Measurements from ENCODE around the gene DDAH2. TPM values are rescaled to one million over a fixed set of nuclear protein-coding genes. Genes with fewer than 3 reads are reported as not detected.

Gene DDAH2
- total RNA-seq, 6 donors from 2014 or later = 46.6 to 157 (median 83.7) TPM

GRCh38 chr6:31765910-31766794 lies 37.1 kb upstream of the DDAH2 start:
- no peaks in the 10 kb centered on the region for H3K9me3 ChIP-seq
- no peak overlapping the region for H3K27ac ChIP-seq
- H3K4me3 ChIP-seq = peak overlapping the region in 2 of 4 donors; percentile 9 to 18
- H3K4me1 ChIP-seq = peaks cover 0 to 9% (median 7%) of the 10 kb centered on the region in 4 donors
- WGBS, 2 donors = 56 to 69% methylated on average over 35 to 42 of the region's 42 CpGs
- ATAC-seq (ENCODE audit: low FRiP score in 2 of 2) (peak in 1 of 2 donors; percentile 58), DNase-seq (peak in 1 of 2 donors; percentile 84)
- H3K27me3 ChIP-seq = no peaks in the 10 kb centered on the region
- TF ChIP-seq EP300 (IDR thresholded peaks at IDR 0.05) (no peak), POLR2A (IDR thresholded peaks at IDR 0.05) (no peak), CTCF (IDR thresholded peaks at IDR 0.05) (no peak), POLR2AphosphoS5 (IDR thresholded peaks at IDR 0.05) (no peak)
- no peaks in the 10 kb centered on the region for H3K36me3 ChIP-seq

- TF ChIP-seq POLR2AphosphoS5 (IDR thresholded peaks at IDR 0.05) = no peak
- TF ChIP-seq EP300 (IDR thresholded peaks at IDR 0.05) = no peak
- no peak for TF ChIP-seq POLR2A (IDR thresholded peaks at IDR 0.05)
- TF ChIP-seq CTCF (IDR thresholded peaks at IDR 0.05) = no peak
- WGBS, 2 donors = 73 to 83% methylated on average over 9 of the region's 9 CpGs
- H3K27me3 ChIP-seq = no peaks in the 10 kb centered on the region
- peaks cover 0 to 9% (median 7%) of the 10 kb centered on the region in 4 donors for H3K4me1 ChIP-seq
- DNase-seq (peak in 1 of 2 donors; percentile 63), ATAC-seq (ENCODE audit: low FRiP score in 2 of 2) (no peak)
- no peaks in the 10 kb centered on the region for H3K36me3 ChIP-seq
- no peak overlapping the region for H3K4me3 ChIP-seq
- H3K9me3 ChIP-seq = no peaks in the 10 kb centered on the region
- no peak overlapping the region for H3K27ac ChIP-seq
Observed at GRCh38 chr6:31765559-31765909, 36.4 kb upstream of the DDAH2 start.

- Histone ChIP-seq H3K9me3 (no peaks in the 10 kb centered on the region), H3K27me3 (no peaks in the 10 kb centered on the region), H3K4me3 (no peak overlapping the region), H3K4me1 (peaks cover 0 to 7% (median 6%) of the 10 kb centered on the region in 4 donors), H3K36me3 (no peaks in the 10 kb centered on the region), H3K27ac (peak overlapping the region in 1 of 4 donors; percentile 3)
- TF ChIP-seq POLR2AphosphoS5 (IDR thresholded peaks at IDR 0.05) (no peak), EP300 (IDR thresholded peaks at IDR 0.05) (no peak), POLR2A (IDR thresholded peaks at IDR 0.05) (no peak), CTCF (IDR thresholded peaks at IDR 0.05) (no peak)
- no peak for DNase-seq
- 78 to 83% methylated on average over 4 of the region's 4 CpGs for WGBS, 2 donors
- ATAC-seq (ENCODE audit: low FRiP score in 2 of 2) = no peak
Observed at GRCh38 chr6:31764198-31764597, 35.1 kb upstream of the DDAH2 start.

- H3K27ac ChIP-seq = peak overlapping the region in 3 of 4 donors; percentile 9 to 57 (median 18)
- ATAC-seq (ENCODE audit: low FRiP score in 2 of 2) = peak in 1 of 2 donors; percentile 64
Observed at GRCh38 chr6:31763619-31763940, 34.5 kb upstream of the DDAH2 start.

More at GRCh38 chr6:31763619-31763940, 34.5 kb upstream of the DDAH2 start:
- Histone ChIP-seq H3K27me3 (no peaks in the 10 kb centered on the region), H3K4me3 (no peak overlapping the region), H3K36me3 (no peaks in the 10 kb centered on the region), H3K9me3 (no peaks in the 10 kb centered on the region), H3K4me1 (peaks cover 0 to 7% (median 6%) of the 10 kb centered on the region in 4 donors)
- 20 to 35% methylated on average over 1 of the region's 1 CpG for WGBS, 2 donors
- no peak for DNase-seq
- no peak for TF ChIP-seq CTCF (IDR thresholded peaks at IDR 0.05)
- no peak for TF ChIP-seq POLR2A (IDR thresholded peaks at IDR 0.05)
- TF ChIP-seq EP300 (IDR thresholded peaks at IDR 0.05) = no peak
- no peak for TF ChIP-seq POLR2AphosphoS5 (IDR thresholded peaks at IDR 0.05)
